Thyroid gland (tissue), 4 donors: ENCODE data around the gene HS6ST3. TPM values are rescaled to one million over a fixed set of nuclear protein-coding genes. Genes with fewer than 3 reads are reported as not detected.

Experiments
- DNase-seq, 2 donors: peaks; one replicate each; pipeline ENCODE4 v3.0.0-alpha.2; 2019
- H3K27ac ChIP-seq, 3 donors: fragments of 200-600 bp; sonication (generic); 1 replicate in 2 of 3; 2 replicates in 1 of 3; pipeline ENCODE4 v1.5.1; 2016 to 2019; ENCODE audit warnings: mild to moderate bottlenecking in 1 of 3, moderate library complexity in 1 of 3
- H3K27me3 ChIP-seq: fragments of 200-600 bp; sonication (generic); one replicate; pipeline ENCODE4 v1.5.1; 2019
- H3K36me3 ChIP-seq, 2 donors: fragments of 200-600 bp; sonication (generic); one replicate each; pipeline ENCODE4 v1.5.1; 2016 to 2019
- H3K4me1 ChIP-seq, 2 donors: fragments of 200-600 bp; sonication (generic); one replicate each; pipeline ENCODE4 v1.5.1; 2017 to 2019
- H3K4me3 ChIP-seq, 3 donors: fragments of 200-600 bp; sonication (generic); replicated peaks in 1 of 3; 1 replicate in 2 of 3; 2 replicates in 1 of 3; pipeline ENCODE4 v1.5.1; 2016; ENCODE audit warnings: mild to moderate bottlenecking in 1 of 3
- H3K9me3 ChIP-seq: fragments of 200-600 bp; sonication (generic); one replicate; pipeline ENCODE4 v1.5.1; 2017
- POLR2A ChIP-seq, 2 donors: fragments of 450-650 bp; IDR thresholded peaks; one replicate each; pipeline ENCODE4 v1.6.1; 2017; ENCODE audit warnings: antibody characterized with exemption in 2 of 2, mild to moderate bottlenecking in 2 of 2, moderate library complexity in 1 of 2
- WGBS, 2 donors: methylation state at CpG; one replicate each; pipeline ENCODE4 v1.1.5; 2017; 5-methylcytosine and 5-hydroxymethylcytosine counted together
- intact Hi-C: fragments of 100-400 bp; cut with DNase I; formaldehyde crosslinking; loops from one replicate; pipeline ENCODE4 v1.15.1; 2023
- total RNA-seq, 4 donors: library from RNA; depleted of rRNA; stranded (reverse); fragments of >200 nt; gene quantifications; one replicate each; pipeline ENCODE4 v1.2.3, GENCODE V29; 2016
- TF ChIP-seq, protein P1 (sequence below), 6 experiments: fragments of 200-600 bp in 3 of 6; fragments of 450-650 bp in 3 of 6; sonication (generic) in 3 of 6; IDR thresholded peaks; one replicate each; pipeline ENCODE4 v1.5.1; 2016 to 2019; ENCODE audit warnings: antibody characterized with exemption in 6 of 6, mild to moderate bottlenecking in 2 of 6, inconsistent platforms in 1 of 6, moderate library complexity in 1 of 6

Gene HS6ST3
- total RNA-seq, 4 donors from 2014 or later: 2.0 to 5.8 (median 5.0) TPM

DNA sequence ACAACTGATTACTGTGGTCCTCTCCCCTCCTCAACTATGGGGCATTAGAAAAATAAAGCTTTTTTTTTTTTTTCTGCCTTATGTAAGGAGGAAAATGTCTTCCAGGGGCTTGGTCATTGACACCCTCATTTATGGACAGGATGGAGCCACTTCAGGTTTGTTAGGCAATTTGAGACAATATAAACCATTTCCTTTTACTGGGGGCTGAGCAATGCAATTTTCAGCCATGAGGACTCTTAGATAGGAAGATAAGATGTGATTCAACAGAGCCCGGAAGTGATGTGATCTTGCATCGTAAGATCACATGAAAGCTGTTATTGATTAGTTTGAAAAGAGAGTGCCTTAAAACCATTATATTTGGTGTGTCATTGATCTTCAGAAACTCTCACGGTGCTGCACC lies 693.6 kb downstream of the HS6ST3 start:
- intact Hi-C loops: no loop called here
- 73 to 74% methylated on average over 3 of the region's 3 CpGs for WGBS, 2 donors

DNA sequence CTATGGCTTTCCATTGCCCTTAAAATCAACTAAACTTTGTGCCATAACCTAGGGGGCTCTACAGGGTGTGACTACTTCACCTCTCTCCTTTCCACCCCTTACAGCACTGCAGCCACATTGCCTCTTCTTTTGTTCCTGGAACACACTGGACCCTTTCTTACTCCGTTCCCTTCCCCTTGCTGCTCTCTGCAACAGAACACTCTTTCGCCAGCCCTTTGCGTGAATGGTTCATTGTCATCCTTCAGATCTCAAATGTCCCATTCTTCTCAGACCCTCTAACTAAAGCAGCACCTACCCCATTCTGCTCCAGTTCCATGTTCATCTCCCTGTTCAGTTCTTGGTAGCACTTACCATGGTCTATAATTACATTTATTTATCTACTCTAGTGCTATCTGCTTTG lies 696.1 kb downstream of the HS6ST3 start:
- WGBS, 2 donors: 92 to 94% methylated on average over 3 of the region's 3 CpGs
- no peak overlapping the region for H3K4me3 ChIP-seq
- H3K9me3 ChIP-seq: no peaks in the 10 kb centered on the region
- TF ChIP-seq POLR2A (IDR thresholded peaks at IDR 0.05): no peak
- TF ChIP-seq, protein P1, sequence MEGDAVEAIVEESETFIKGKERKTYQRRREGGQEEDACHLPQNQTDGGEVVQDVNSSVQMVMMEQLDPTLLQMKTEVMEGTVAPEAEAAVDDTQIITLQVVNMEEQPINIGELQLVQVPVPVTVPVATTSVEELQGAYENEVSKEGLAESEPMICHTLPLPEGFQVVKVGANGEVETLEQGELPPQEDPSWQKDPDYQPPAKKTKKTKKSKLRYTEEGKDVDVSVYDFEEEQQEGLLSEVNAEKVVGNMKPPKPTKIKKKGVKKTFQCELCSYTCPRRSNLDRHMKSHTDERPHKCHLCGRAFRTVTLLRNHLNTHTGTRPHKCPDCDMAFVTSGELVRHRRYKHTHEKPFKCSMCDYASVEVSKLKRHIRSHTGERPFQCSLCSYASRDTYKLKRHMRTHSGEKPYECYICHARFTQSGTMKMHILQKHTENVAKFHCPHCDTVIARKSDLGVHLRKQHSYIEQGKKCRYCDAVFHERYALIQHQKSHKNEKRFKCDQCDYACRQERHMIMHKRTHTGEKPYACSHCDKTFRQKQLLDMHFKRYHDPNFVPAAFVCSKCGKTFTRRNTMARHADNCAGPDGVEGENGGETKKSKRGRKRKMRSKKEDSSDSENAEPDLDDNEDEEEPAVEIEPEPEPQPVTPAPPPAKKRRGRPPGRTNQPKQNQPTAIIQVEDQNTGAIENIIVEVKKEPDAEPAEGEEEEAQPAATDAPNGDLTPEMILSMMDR (IDR thresholded peaks at IDR 0.05): no peak
- no peak for DNase-seq
- H3K4me1 ChIP-seq: no peaks in the 10 kb centered on the region
- intact Hi-C loops: no loop called here
- no peak overlapping the region for H3K27ac ChIP-seq
- H3K36me3 ChIP-seq: no peaks in the 10 kb centered on the region
- H3K27me3 ChIP-seq: no peaks in the 10 kb centered on the region

More for the DNA sequence above, 693.6 kb downstream of the HS6ST3 start:
- H3K4me1 ChIP-seq: no peaks in the 10 kb centered on the region
- DNase-seq: no peak
- H3K36me3 ChIP-seq: no peaks in the 10 kb centered on the region
- H3K27ac ChIP-seq: no peak overlapping the region
- TF ChIP-seq POLR2A (IDR thresholded peaks at IDR 0.05): no peak
- TF ChIP-seq, protein P1 (IDR thresholded peaks at IDR 0.05): no peak
- H3K9me3 ChIP-seq: no peaks in the 10 kb centered on the region
- no peak overlapping the region for H3K4me3 ChIP-seq
- H3K27me3 ChIP-seq: no peaks in the 10 kb centered on the region

DNA sequence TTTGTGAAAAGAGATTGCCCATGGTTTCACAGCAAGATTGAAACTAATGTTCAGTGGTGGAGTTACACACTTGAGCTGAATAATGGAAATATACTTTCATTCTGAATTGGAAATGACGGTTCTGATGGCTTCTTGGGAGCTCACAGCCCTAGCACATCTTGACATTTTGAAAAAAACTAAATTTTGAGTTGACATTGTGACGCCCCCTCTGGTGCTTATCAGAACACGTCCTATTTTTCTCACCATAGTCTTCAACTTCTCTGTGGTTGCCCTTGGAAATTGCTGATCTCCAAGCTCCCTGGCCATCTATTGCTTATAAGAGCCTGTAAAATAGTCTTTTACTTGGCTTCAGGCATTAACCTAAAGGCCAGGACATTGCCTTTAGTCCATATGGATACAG lies 702.3 kb downstream of the HS6ST3 start:
- TF ChIP-seq, protein P1 (IDR thresholded peaks at IDR 0.05): no peak
- no peak for TF ChIP-seq POLR2A (IDR thresholded peaks at IDR 0.05)
- Histone ChIP-seq H3K4me3 (no peak overlapping the region), H3K27ac (no peak overlapping the region), H3K9me3 (no peaks in the 10 kb centered on the region), H3K36me3 (no peaks in the 10 kb centered on the region), H3K27me3 (no peaks in the 10 kb centered on the region), H3K4me1 (no peaks in the 10 kb centered on the region)
- DNase-seq: no peak
- WGBS, 2 donors: 82 to 90% methylated on average over 3 of the region's 3 CpGs
- intact Hi-C loops: no loop called here

DNA sequence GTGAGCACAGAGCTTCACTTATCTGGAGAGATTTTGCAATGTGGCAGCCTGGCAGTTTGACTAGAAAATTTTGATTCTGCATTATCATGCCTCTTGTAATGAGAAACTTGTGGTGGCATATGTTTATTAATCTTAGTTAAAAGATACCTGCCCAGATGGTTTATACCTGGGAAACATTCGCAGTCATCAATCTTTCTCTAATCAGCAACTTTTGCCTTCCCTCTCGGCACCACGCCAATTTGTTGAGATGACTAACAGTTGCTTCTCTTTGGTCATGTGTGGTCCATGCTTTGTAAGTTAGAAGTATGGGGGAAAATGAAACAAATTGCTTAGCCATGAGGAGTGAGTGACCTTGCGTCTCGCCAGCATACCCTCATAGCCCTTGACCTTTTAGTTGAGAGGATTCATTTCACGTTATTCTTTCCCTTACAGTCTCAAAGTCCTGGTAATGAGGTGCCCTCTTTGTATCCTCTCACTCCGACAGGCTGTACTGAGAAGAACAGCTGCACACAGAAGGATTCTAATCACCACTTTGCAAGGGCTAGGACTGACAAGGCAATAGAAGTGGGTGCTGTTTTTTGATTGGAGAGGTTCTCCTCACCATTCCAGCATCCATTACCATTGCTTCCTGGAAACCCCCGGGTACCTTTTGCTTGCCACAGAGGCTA lies 703.0 kb downstream of the HS6ST3 start:
- Histone ChIP-seq H3K36me3 (no peaks in the 10 kb centered on the region), H3K9me3 (no peaks in the 10 kb centered on the region), H3K4me3 (no peak overlapping the region), H3K27me3 (no peaks in the 10 kb centered on the region), H3K4me1 (no peaks in the 10 kb centered on the region), H3K27ac (no peak overlapping the region)
- WGBS, 2 donors: 87 to 90% methylated on average over 8 of the region's 8 CpGs
- DNase-seq: no peak
- intact Hi-C loops: no loop called here
- no peak for TF ChIP-seq POLR2A (IDR thresholded peaks at IDR 0.05)
- TF ChIP-seq, protein P1 (IDR thresholded peaks at IDR 0.05): no peak

DNA sequence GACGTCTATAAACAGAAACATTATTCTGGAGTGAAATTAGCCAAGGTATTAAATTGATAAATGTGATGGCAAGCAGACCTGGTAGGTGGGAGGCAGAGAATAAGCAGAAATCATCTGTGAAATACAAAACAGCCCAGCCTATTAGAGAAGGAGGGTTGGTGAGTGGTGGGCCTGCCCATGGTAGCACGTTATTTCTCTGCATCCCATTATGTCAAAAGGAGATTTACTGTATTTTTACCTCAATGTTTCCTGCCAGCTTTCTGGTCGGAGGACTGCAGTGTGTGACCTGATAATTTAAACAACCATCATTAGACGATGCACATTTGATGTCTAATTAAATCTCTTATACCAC lies 703.5 kb downstream of the HS6ST3 start:
- Histone ChIP-seq H3K27me3 (no peaks in the 10 kb centered on the region), H3K27ac (no peak overlapping the region), H3K4me1 (no peaks in the 10 kb centered on the region), H3K9me3 (no peaks in the 10 kb centered on the region), H3K36me3 (no peaks in the 10 kb centered on the region), H3K4me3 (no peak overlapping the region)
- 82 to 87% methylated on average over 4 of the region's 4 CpGs for WGBS, 2 donors
- no peak for DNase-seq
- intact Hi-C loops: no loop called here
- no peak for TF ChIP-seq POLR2A (IDR thresholded peaks at IDR 0.05)
- TF ChIP-seq, protein P1 (IDR thresholded peaks at IDR 0.05): no peak
